Measurements from ENCODE around the gene TEK. TPM values are rescaled to one million over a fixed set of nuclear protein-coding genes. Genes with fewer than 3 reads are reported as not detected.

Gene TEK
- total and polyA plus RNA-seq, 2 experiments from 2014 or later, result 1.9 to 9.4 TPM

- no peak for TF ChIP-seq EZH2 (IDR thresholded peaks at IDR 0.05; ENCODE audit: low read depth, unreplicated experiment)
- TF ChIP-seq ETS1 (IDR thresholded peaks at IDR 0.05), result no peak
- no peak for TF ChIP-seq ZNF114 (CRISPR knock-in tag; IDR thresholded peaks at IDR 0.05)
These were observed 73.4 kb downstream of the TEK start (continued) for GRCh38 chr9:27182421-27182820.

- TF ChIP-seq ZNF114 (CRISPR knock-in tag; IDR thresholded peaks at IDR 0.05) (no peak), ETS1 (IDR thresholded peaks at IDR 0.05) (no peak), EZH2phosphoT487 (IDR thresholded peaks at IDR 0.05; ENCODE audit: unreplicated experiment) (no peak), NANOG (IDR thresholded peaks at IDR 0.05; ENCODE audit: borderline replicate concordance) (no peak), REST (IDR thresholded peaks at IDR 0.05; ENCODE audit: unreplicated experiment) (no peak), STAT1 (IDR thresholded peaks at IDR 0.05; ENCODE audit: unreplicated experiment) (no peak), EZH2 (IDR thresholded peaks at IDR 0.05; ENCODE audit: low read depth, unreplicated experiment) (no peak)
- H3K4me1 ChIP-seq (ENCODE audit: insufficient read depth), result no peaks in the 10 kb centered on the region
- Mint-ChIP-seq H3K27me3 (ENCODE audit: insufficient read depth, low read depth, poor library complexity) (no peaks in the 10 kb centered on the region), H3K4me3 (no peak overlapping the region), H3K9me3 (0 out of 3 replicates have a peak, but pooled peaks cover under 1% of the 10 kb centered on the region), H3K4me1 (no peaks in the 10 kb centered on the region), H3K36me3 (ENCODE audit: low read depth) (no peaks in the 10 kb centered on the region), H3K27ac (no peak overlapping the region)
- no peak for DNase-seq (ENCODE audit: low spot score)
- H3K4me3 ChIP-seq, result no peak overlapping the region
- H3K4me2 ChIP-seq, result no peak overlapping the region
- H4K20me1 ChIP-seq (replicated peaks; ENCODE audit: insufficient read depth), result no peaks in the 10 kb centered on the region
- H3K9me2 ChIP-seq (ENCODE audit: insufficient read depth), result no peaks in the 10 kb centered on the region
- no peaks in the 10 kb centered on the region for H3K27me3 ChIP-seq (ENCODE audit: insufficient read depth)
- no peak for ATAC-seq
- no peak overlapping the region for H2AFZ ChIP-seq
- no peaks in the 10 kb centered on the region for H3K79me2 ChIP-seq (replicated peaks; ENCODE audit: insufficient read depth)
- no peaks in the 10 kb centered on the region for H3K36me3 ChIP-seq (ENCODE audit: insufficient read depth)
- no peaks in the 10 kb centered on the region for H3F3A ChIP-seq (replicated peaks; ENCODE audit: low read depth)
- H3K27ac ChIP-seq (ENCODE audit: low read depth), result no peak overlapping the region
These were observed 74.1 kb downstream of the TEK start for GRCh38 chr9:27183131-27183530.

- no peak overlapping the region for H2AFZ ChIP-seq
- no peak overlapping the region for H3K27ac ChIP-seq (ENCODE audit: low read depth)
- TF ChIP-seq JUNB (IDR thresholded peaks at IDR 0.05; ENCODE audit: unreplicated experiment) (no peak), CTCF (conservative IDR thresholded peaks at IDR 0.05; ENCODE audit: low read depth in 2 of 2) (no peak), ETS1 (IDR thresholded peaks at IDR 0.05) (no peak), EZH2 (IDR thresholded peaks at IDR 0.05; ENCODE audit: low read depth, unreplicated experiment) (no peak), ZNF114 (CRISPR knock-in tag; IDR thresholded peaks at IDR 0.05) (no peak), EZH2phosphoT487 (IDR thresholded peaks at IDR 0.05; ENCODE audit: unreplicated experiment) (no peak), POLR2AphosphoS5 (IDR thresholded peaks at IDR 0.05; ENCODE audit: low read depth) (no peak)
- ATAC-seq, result no peak
- no peaks in the 10 kb centered on the region for H3K27me3 Mint-ChIP-seq (ENCODE audit: insufficient read depth, low read depth, poor library complexity)
- no peaks in the 10 kb centered on the region for H3K9me2 ChIP-seq (ENCODE audit: insufficient read depth)
- no peak overlapping the region for H3K4me2 ChIP-seq
- H3K4me3 ChIP-seq, result no peak overlapping the region
- no peak overlapping the region for H3K4me3 Mint-ChIP-seq
- no peaks in the 10 kb centered on the region for H3K36me3 Mint-ChIP-seq (ENCODE audit: low read depth)
- no peaks in the 10 kb centered on the region for H3K9me3 Mint-ChIP-seq
- H4K20me1 ChIP-seq (replicated peaks; ENCODE audit: insufficient read depth), result no peaks in the 10 kb centered on the region
- no peak for DNase-seq (ENCODE audit: low spot score)
- H3K79me2 ChIP-seq (replicated peaks; ENCODE audit: insufficient read depth), result no peaks in the 10 kb centered on the region
- no peaks in the 10 kb centered on the region for H3K27me3 ChIP-seq (ENCODE audit: insufficient read depth)
- no peaks in the 10 kb centered on the region for H3K4me1 Mint-ChIP-seq
- no peak overlapping the region for H3K27ac Mint-ChIP-seq
- H3K4me1 ChIP-seq (ENCODE audit: insufficient read depth), result no peaks in the 10 kb centered on the region
- H3F3A ChIP-seq (replicated peaks; ENCODE audit: low read depth), result no peaks in the 10 kb centered on the region
- H3K36me3 ChIP-seq (ENCODE audit: insufficient read depth), result no peaks in the 10 kb centered on the region
These were observed 74.7 kb downstream of the TEK start for GRCh38 chr9:27183701-27184100.

All from GM23338 (cell line).